Measurements from ENCODE around the gene C14orf180.

The C14orf180 gene

DNA sequence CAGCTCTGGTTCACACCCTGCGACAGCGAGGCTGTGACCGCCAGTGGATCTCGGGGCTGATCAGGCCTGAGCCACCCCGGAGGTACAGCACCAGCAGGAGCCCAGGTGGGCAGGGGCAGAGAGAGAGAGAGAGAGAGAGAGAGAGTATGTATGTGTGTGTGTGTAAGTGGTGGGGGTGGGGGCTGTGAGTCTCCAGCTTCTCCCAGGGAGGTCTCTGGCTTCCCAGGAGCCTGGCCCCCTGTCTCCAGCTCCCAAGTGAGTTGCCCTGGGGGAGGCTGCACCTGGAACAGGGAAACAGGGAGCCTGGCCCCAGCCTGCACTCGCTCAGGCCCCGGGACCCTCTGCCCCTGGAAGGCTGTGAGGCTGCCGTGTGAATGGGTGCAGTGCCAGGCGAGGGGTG, 2.0 kb downstream of the C14orf180 start:
- no peak for DNase-seq

GRCh38 chr14:104582005-104582404, 2.4 kb downstream of the C14orf180 start:
- no peak for DNase-seq

DNA sequence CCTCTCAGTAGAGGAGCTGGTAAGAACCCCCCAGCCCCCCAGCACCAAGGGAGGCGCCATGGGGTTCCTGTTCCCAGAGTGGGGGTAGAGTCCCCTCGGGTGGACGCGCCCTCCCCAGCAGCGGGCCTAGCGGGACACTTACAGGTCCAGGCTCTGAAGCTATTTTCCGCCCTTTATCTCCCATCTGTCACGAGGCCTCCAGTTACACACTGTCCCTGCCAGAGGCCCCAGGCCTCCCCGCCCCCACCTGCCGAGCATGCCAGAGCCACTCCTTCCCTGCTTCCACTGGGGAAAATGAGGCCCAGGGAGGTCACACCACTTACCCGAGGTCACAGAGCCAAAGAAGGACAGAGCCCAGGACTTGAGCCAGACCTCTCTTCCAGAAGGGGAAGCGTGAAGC, 3.1 kb downstream of the C14orf180 start:
- no peak for DNase-seq

DNA sequence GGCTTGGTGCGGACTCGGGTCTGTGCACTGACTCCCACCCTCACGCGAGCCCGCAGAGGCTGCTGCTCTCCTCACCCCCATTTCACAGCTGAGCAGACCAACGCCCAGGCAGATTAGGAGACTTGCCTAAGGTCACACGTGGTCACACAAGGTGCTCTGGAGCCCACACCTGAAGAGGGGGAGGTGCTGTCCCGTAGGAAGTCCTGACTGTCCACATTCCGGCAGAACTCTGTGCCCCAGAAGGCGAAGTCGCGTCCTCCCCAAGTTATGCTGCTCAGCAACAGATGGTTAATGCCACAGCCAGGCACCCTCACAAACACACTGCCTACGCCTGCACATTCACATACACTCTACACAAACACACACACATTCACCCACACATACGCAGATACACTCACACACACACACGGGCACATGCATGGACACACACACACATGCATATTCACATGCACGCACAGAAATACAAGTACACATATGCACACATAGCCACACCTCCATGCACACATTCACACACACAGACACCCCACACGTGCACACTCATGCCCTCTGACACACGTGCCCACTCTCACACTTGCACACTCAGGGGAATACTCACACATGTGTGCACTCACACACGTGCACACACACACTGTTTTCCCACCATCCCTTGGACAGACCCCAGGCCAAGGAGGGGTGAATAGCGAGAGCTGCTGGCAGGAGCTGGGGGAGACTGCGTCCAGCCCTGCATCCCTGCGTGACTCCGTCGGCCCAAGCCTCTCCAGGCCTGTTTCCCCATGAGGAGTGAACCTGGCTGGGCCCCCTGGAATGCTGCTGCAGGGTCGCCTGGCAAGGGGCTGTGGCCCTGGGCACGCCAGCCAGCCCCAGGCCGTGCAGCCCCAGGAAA, 4.1 kb downstream of the C14orf180 start:
- DNase-seq: no peak

DNA sequence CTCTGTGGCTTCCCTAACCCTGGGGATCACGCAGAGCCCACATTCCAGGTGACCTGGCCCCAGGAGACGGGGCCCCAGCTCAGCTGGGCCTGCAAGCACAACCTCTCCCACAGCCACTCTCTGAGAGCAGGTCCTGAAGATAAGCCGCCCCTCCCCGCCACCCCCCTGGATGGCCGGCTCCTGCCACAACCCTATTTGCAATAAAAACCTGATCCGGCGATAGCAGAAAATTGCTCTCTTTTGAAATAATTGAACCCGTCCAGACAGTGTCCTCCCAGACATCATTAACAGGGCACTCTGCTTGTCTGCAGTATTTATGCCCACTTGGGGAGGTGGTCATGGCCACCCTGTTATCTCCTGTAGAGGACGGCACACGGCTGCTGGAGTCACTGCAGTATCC, 5.0 kb downstream of the C14orf180 start:
- no peak for DNase-seq

DNA sequence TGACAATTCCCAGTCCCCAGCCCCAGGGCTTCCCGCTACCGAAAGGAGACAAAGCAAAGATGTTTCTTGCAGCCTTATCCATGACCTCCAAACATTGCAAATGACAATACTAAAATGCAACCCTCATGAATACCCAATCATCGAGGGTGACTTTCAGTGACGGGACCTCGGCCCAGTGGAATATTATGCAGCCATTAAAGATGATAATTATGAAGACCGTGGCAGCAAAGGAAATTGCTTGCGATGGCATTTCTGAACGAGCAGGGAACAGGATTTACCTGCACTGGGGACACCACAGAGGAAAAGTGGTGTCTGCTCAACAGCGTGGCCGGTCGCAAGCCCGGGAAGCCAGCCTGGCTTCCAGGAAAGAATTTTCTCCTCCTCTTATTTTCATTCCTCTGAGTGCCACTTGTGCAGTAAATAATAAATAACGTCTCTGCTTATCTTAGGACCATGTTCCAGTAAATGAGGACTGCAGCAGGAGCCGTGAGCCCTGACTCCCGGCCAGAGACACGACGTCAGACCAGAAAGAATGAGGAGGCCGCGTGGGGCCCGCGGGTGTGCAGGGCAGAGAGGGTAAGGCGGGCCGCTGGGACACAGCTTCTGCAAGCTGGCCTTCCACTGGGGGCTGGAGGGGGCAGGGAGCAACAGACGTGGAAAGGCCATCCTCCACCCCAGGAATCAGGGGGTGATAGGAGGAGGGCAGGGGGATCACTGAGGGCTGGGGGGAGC, 6.6 kb downstream of the C14orf180 start:
- no peak for DNase-seq

DNA sequence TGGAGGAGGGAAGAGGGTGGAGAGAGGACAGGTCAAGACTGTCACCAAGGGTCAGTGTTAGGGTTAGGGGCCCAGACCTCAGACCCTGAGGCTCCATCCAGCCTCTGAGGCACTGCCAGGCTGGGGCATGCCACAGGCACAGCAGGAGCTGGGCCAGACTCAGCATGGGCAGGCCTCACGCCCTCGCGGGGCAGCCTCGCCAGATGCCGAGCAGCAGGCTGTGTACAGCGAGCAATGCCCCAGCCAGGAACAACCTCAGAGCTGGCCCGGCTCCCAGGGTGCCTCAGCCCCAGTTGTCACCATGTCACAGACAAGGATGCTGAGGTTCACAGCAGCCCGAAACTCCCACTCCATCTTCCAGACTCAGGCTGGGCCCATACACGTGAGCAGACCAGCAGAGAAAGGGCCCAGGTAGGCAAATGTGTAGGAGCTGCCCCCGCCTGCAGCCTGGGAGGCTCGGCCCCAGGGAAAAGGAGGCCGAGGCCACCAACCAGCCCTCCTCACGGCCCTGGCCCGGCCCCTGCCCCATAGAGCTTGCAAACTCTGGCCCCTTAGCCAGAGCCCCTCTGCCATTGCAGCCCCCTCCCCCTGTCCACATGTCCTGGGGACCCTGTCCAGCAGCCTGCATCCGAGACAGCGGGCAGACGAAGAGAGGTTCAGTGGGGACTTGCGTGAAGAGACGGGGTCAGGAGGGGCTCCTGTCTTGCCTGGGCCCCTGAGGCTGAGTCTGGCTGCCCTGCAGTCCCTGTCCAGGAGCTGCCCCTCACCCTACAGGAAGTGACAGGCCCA, 7.5 kb downstream of the C14orf180 start:
- DNase-seq: no peak

- DNase-seq: no peak
Observed at GRCh38 chr14:104587641-104588040, 8.1 kb downstream of the C14orf180 start.

DNA sequence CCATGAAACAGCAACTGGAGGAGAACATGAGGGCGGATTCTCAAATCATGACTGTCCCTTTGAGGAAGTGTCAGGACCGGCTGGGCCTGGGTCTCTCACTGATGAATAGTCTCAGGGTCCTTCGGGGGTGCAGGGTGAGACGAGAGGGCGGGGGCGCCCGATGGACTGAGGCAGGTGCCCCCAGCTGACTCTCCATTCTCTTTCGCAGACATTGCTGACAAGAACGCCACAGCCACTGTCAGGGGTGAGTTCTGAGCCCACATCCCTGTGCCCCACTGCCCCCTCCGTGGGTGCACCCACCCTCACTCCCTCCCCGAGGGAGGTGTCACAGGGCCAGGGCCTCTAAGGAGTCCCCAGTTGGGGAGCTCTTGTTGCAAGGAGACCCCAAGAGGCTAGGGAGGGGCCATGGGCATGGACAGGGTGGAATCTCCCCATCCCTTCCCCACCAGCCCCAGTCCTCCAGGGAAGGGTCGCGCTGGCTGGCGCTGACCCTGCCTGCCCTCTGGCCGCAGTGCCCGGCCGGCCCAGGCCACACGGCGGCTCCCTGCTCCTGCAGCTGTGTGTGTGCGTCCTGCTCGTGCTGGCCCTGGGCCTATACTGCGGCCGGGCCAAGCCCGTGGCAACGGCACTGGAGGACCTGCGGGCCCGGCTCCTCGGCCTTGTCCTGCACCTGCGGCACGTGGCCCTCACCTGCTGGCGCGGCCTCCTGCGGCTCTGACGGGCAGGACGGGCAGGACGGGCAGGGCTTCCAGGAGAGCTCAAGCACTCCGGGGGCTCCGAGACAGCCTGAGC, 8.7 kb downstream of the C14orf180 start:
- DNase-seq: no peak

DNA sequence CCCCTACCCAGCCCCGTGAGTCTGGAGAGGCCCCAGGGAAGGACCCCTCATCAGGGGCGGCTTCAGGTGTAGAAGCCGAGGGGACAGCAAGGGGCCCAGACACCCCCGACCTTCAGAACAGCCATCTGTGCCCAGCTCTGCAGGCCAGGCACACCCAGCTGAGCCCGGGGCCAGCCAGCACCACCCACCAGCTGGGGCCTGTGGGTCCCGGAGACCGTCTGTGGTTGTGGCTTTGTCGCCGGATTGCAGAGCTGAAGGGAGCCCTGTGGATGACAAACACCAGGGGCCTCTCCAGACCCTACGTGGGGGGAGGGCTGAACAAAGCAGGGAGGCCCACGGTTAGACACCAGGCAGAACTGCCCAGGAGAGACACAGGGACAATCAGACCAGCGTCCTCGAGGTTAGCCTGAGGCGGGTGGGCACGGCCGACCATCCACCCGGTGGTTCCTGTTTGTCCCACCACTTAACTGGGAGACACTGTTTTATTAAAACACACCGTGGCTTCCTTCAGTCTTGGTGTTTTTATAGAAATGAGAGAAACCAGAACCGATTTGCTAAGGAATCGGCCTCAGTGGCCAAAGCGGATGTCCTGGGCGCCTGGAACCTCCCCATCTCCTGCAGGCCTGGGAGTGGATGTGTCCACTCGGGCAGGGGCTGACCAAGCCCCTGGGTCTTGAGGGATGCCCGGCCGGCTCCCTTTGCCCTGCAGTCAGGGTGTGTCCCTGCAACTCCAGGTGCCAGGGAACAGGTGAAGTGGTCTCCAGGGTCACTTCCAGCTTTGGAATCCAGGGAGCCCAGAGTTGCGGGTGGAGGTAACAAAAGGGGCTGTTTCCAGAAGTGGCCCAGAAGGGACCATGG, 10.0 kb downstream of the C14orf180 start:
- no peak for DNase-seq

DNA sequence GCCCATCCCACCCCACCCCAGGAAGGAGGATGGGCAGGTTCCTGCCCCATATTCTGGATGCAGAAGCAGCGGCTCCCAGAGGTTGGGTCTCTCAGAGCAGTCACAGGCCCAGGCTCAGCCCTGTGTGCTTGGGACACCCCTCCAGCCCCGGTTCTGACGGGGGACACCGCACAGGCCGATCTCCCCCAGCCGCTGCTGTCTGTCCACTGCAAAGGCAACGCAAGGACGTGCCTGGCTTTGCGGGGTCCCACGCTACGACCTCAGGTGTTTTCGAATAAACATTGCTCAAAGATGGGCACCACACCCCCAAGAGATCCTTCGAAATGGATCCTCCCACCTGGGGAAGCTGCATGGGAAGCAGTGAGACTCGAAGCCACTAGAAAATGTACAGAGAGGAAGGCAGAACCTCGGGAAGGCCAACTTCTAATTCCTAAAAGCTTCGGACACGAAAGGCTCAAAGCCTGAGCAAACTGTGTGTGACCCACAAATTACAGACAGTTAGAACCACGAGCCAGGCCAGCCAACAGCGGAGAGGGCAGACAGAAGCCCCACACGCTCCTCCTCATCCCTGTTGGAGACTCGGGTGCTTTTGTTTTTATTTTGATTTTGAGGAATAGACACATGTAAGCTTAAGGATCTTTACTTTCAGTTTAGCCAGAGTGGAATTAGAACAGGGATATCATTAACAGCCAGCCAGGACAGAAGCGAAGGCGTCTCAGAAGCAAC, 10.8 kb downstream of the C14orf180 start:
- DNase-seq: no peak

- no peak for DNase-seq
Observed at GRCh38 chr14:104591031-104591430, 11.5 kb downstream of the C14orf180 start.

DNA sequence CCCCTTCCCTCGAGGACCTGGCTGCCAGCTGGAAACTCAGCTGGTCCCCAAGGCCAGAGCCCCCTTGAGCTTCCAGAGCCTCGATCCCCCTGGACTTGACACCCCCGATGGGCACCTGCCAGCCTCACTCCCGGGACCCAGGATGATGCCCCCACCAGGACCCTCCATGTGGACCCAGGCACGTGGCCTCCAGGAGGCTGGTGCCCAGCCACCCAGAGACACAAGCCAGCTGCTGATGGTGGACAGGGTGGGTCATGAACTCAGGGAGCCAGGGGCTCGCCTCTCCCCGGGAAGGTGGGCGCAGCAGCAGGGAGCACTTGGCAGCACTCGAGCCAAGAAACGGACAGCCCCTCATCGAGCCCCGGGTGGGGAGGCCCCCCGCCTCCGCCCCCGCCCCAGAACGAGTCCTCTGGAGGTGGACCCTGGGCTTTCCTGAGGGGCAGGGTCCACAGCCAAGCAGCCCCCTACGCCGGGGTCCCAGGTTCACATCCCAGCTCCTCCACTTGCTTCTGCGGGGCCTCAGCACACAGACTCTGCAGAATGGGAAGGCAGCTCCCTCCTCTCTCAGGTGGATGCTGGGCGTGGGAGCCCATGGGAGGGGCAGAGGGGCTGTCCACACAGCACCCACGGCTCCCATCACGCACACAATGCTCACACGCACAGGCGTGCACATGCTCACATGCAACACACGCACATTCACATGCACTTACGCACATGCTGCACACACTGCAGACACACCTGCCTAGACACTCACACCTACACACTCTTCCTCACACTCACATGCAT, 12.1 kb downstream of the C14orf180 start:
- DNase-seq: no peak

GRCh38 chr14:104592292-104592672, 12.7 kb downstream of the C14orf180 start:
- DNase-seq: no peak

- no peak for DNase-seq
Observed at GRCh38 chr14:104592785-104593184, 13.2 kb downstream of the C14orf180 start.

DNA sequence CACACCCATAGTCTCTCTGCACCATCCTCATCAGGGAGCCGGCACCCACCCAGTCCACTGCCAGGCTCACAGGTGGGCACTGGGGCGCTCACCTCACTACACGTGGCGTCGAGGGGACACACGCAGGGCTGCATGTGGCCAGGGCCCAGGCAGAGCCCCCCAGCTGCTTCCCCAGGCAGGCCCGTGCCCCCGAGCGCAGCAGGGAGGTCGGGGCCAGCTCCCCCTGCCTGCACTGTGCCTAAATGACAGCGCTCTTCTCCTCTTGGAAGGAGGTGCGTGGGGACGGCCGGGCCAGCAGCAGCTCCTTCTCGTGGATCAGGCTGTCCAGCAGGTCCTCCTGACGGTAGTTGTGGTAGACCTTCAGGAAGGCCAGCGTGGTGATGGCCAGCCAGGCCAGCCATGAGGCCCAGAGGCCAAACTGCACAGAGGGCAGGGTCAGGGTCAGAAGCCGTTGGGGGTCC, 13.7 kb downstream of the C14orf180 start:
- no peak for DNase-seq

DNA sequence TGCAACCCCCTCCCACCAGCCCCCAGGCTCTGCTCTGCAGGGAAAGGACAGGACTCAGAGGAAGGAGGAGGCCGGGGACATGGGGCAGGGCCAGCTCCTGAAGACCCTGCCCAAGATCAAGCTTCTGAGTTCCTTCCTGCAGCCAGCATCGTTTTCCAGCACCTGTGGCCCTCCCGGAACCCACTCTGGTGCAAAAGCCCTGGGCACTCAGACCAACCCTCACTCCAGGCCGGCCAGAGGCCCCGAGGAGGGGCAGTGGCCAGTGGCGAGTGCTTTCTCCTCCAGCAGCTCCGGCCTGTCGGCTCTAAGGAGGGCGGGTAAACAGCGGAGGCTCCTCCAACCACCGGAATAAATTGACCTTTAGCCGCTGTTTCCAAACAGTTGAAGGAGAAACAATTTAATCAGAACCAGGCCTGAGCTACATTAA, 14.2 kb downstream of the C14orf180 start:
- DNase-seq: no peak

GRCh38 chr14:104594310-104595046, 14.9 kb downstream of the C14orf180 start:
- DNase-seq: no peak

DNA sequence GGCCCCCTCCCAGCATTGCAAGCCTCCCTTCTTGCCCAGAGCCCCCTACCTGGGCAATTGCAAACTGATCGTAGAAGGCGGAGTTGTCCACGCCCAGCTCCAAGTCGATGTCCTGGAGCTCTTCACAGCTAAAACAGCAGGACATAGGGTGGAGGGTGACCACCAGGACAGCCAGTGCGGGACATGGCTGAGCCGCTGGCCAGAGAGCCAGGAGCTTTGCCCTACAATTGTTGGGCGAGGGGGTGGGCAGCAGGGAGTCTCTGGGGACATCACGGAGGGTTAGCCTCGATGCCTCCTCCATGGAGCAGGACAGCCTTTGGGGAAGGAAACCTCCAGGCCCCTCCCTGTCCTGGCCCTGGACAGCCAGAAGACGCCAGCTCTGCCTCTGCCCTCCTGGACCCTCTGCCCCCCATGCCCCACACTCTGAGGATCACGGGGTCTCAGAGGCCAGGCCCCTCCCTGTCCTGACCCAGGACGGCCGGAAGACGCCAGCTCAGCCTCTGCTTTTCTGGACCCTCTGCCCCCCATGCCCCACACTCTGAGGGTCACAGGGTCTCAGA, 15.6 kb downstream of the C14orf180 start:
- DNase-seq: no peak
